ENCODE data around the gene ZNF277. TPM values are rescaled to one million over a fixed set of nuclear protein-coding genes. Genes with fewer than 3 reads are reported as not detected.

The ZNF277 gene
- total RNA-seq, 4 donors from 2014 or later: 16.5 to 25.8 (median 19.1) TPM

DNA sequence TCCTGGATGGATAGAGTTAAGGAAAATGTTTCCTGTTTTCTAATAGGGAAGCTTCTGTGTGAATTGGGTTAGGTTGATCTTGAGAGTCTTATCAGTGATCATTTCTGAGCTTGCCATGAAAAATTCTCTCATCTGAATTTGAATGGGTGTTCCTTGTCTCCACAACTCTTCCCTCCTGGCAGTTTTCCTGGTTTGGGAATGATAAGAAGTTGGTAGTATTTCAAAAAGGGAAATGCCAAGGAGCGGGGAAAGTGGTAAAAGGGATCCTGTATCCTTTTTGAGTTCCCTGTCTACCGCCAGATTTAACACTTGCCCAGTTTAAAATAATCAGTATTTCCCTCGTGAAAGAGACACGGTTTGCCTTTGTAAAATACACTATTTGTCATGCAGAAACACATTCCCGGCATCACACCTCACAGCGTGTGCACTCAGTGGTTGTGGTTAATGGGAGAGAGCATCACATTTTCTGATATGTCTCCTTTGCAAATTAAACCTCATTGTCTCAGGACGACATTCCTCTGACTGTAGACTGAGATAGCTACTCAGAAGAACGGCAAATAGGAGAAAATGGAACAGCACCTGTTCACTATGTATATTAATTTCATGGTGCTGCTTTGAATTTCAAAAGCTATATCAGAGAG, 130.6 kb downstream of the ZNF277 start:
- no peaks in the 10 kb centered on the region for H3K4me1 ChIP-seq
- 70 to 80% methylated on average over 8 of the region's 8 CpGs for WGBS, 2 donors
- H3K9me3 ChIP-seq: no peaks in the 10 kb centered on the region
- no peaks in the 10 kb centered on the region for H3K27me3 ChIP-seq
- no peak overlapping the region for H3K4me3 ChIP-seq
- DNase-seq (ENCODE audit: low spot score in 2 of 2): no peak
- H3K36me3 ChIP-seq: peaks cover 0 to 67% (median 0%) of the 10 kb centered on the region in 3 donors
- no peak for TF ChIP-seq POLR2A (IDR thresholded peaks at IDR 0.05)
- TF ChIP-seq EP300 (IDR thresholded peaks at IDR 0.05): no peak
- TF ChIP-seq, protein P1, sequence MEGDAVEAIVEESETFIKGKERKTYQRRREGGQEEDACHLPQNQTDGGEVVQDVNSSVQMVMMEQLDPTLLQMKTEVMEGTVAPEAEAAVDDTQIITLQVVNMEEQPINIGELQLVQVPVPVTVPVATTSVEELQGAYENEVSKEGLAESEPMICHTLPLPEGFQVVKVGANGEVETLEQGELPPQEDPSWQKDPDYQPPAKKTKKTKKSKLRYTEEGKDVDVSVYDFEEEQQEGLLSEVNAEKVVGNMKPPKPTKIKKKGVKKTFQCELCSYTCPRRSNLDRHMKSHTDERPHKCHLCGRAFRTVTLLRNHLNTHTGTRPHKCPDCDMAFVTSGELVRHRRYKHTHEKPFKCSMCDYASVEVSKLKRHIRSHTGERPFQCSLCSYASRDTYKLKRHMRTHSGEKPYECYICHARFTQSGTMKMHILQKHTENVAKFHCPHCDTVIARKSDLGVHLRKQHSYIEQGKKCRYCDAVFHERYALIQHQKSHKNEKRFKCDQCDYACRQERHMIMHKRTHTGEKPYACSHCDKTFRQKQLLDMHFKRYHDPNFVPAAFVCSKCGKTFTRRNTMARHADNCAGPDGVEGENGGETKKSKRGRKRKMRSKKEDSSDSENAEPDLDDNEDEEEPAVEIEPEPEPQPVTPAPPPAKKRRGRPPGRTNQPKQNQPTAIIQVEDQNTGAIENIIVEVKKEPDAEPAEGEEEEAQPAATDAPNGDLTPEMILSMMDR (IDR thresholded peaks at IDR 0.05): no peak
- no peak overlapping the region for H3K27ac ChIP-seq

DNA sequence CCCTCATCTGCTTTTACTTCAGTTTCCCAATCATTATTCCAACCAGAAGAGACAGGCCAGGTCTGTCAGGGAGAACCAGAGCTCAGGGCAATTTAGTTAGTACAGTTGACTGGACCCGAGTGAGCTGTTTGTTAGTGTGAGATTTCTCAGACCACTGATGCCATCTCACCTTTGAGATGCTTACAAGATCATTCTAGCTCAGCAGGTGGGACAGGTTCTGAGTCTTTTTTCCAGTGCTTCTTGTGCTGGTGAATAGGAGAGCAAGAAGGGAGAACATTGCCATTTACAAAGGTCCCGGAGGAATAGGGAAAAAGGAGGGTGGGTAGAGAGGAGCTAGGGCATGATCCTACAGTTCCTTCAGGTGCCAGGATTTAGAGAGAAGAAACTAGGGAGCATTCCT, 131.4 kb downstream of the ZNF277 start:
- H3K9me3 ChIP-seq: no peaks in the 10 kb centered on the region
- no peaks in the 10 kb centered on the region for H3K4me1 ChIP-seq
- TF ChIP-seq, protein P1 (IDR thresholded peaks at IDR 0.05): no peak
- TF ChIP-seq POLR2A (IDR thresholded peaks at IDR 0.05): no peak
- TF ChIP-seq EP300 (IDR thresholded peaks at IDR 0.05): no peak
- 90 to 91% methylated on average over 2 of the region's 2 CpGs for WGBS, 2 donors
- no peak for DNase-seq (ENCODE audit: low spot score in 2 of 2)
- peaks cover 0 to 75% (median 0%) of the 10 kb centered on the region in 3 donors for H3K36me3 ChIP-seq
- H3K27ac ChIP-seq: no peak overlapping the region
- H3K27me3 ChIP-seq: no peaks in the 10 kb centered on the region
- no peak overlapping the region for H3K4me3 ChIP-seq

DNA sequence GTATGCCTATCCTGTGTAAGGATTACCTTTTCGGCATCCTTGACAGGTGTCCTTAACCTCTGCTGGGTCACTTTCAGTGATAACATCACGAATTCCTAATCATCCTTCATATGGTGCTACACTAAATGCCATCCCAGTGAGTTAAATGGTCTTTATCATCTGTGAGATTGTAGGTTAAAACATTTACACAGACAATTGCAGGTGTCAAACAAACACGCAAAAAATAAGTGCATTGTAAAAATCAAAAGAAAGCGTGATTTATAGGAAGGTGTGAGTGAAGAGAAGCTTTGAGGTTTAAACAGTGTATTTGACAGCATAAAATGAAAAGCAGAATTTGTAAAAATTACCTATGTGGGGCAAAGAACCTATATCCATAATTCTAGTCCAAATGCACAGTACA, 132.3 kb downstream of the ZNF277 start:
- Histone ChIP-seq H3K9me3 (no peaks in the 10 kb centered on the region), H3K27me3 (no peaks in the 10 kb centered on the region), H3K36me3 (peaks cover 0 to 79% (median 0%) of the 10 kb centered on the region in 3 donors), H3K4me1 (no peaks in the 10 kb centered on the region), H3K4me3 (no peak overlapping the region), H3K27ac (no peak overlapping the region)
- TF ChIP-seq POLR2A (IDR thresholded peaks at IDR 0.05): no peak
- TF ChIP-seq EP300 (IDR thresholded peaks at IDR 0.05): no peak
- TF ChIP-seq, protein P1 (IDR thresholded peaks at IDR 0.05): no peak
- WGBS, 2 donors: 95% methylated on average over 4 of the region's 4 CpGs
- no peak for DNase-seq (ENCODE audit: low spot score in 2 of 2)

DNA sequence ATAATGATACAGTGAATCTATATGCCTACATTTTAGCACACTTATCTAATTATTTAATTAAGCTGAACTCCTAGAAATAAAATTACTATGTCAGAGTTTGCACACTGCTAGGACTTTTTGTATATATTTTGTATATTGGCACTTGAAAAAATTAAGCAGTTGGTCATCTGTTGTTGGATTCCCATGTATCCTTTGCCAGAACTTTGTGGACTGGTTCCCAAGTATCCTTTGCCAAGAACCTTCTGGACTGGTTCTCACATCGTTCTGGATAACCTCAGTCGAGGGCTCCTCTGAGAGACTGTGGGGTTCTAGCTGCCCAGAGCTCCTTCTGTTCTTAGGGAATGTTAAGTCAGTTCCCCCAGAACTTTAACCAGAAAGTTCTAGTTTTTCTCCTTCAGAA, 135.0 kb downstream of the ZNF277 start:
- Histone ChIP-seq H3K27me3 (no peaks in the 10 kb centered on the region), H3K4me3 (no peak overlapping the region), H3K9me3 (no peaks in the 10 kb centered on the region), H3K27ac (no peak overlapping the region), H3K36me3 (peaks cover 0 to 99% (median 0%) of the 10 kb centered on the region in 3 donors), H3K4me1 (no peaks in the 10 kb centered on the region)
- no peak for TF ChIP-seq POLR2A (IDR thresholded peaks at IDR 0.05)
- TF ChIP-seq, protein P1 (IDR thresholded peaks at IDR 0.05): no peak
- no peak for TF ChIP-seq EP300 (IDR thresholded peaks at IDR 0.05)
- no peak for DNase-seq (ENCODE audit: low spot score in 2 of 2)
- WGBS, 2 donors: 86% methylated on average over 2 of the region's 2 CpGs

DNA sequence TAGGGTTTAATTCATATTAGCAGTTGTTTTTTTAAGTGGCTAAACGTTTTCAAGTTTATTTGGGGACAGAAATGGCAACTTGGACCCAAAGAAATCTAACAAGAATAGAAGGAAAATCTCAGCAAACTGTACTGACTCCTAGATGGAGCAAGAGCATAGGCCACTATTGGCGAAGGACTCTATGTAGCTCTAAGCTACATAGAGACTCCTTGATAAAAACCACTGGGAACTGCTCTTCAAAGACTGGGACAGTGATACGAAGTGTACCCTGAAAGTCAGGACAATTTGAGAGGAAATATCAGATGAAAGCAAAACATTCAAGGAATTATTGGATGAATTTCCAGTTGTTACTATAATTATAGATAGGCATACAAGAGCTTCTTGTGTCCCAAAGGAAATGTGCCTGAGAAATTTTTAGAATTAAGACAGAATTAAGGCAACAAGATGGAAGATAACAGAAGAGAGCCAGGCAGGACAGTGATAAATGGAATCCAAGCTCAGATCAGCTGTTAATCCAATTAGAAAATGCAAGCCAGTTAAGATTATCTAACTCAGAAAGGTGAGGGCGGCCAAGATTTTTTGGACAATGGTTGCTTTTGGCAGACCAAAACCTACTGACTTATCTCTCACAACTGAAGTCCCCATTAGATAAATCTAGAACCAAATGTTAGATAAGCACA, 140.0 kb downstream of the ZNF277 start:
- Histone ChIP-seq H3K4me1 (no peaks in the 10 kb centered on the region), H3K27ac (no peak overlapping the region), H3K27me3 (no peaks in the 10 kb centered on the region), H3K4me3 (no peak overlapping the region), H3K9me3 (peaks cover 0 to 14% (median 0%) of the 10 kb centered on the region in 4 donors), H3K36me3 (peaks cover 0 to 63% (median 0%) of the 10 kb centered on the region in 3 donors)
- DNase-seq (ENCODE audit: low spot score in 2 of 2): no peak
- no peak for TF ChIP-seq POLR2A (IDR thresholded peaks at IDR 0.05)
- TF ChIP-seq, protein P1 (IDR thresholded peaks at IDR 0.05): no peak
- TF ChIP-seq EP300 (IDR thresholded peaks at IDR 0.05): no peak
- 75 to 82% methylated on average over 4 of the region's 4 CpGs for WGBS, 2 donors

All from tibial nerve (tissue), 4 donors.